SK-MEL-5 (cell line): ENCODE data around the gene BIRC5. TPM values are rescaled to one million over a fixed set of nuclear protein-coding genes. Genes with fewer than 3 reads are reported as not detected.

ENCODE experiments used
- DNase-seq: peaks from one replicate; pipeline ENCODE4 v3.0.0-alpha.2; 2016; ENCODE audit warnings: low read depth, low spot score
- in situ Hi-C: cut with HindIII; loops from 2 replicates; pipeline ENCODE4 v1.10.0; 2016; ENCODE audit warnings: low sequenced_read_pairs, high pct_unique_total_duplicates, low pct_unique_long_range_greater_than_20kb
- total RNA-seq: library from RNA; depleted of rRNA; stranded (reverse); fragments of >200 nt; shearing (Covaris generic); gene quantifications from 2 replicates; pipeline ENCODE4 v1.2.3, GENCODE V29; 2014

Gene BIRC5
- total RNA-seq, 1 experiment from 2014 or later = 167 TPM

DNA sequence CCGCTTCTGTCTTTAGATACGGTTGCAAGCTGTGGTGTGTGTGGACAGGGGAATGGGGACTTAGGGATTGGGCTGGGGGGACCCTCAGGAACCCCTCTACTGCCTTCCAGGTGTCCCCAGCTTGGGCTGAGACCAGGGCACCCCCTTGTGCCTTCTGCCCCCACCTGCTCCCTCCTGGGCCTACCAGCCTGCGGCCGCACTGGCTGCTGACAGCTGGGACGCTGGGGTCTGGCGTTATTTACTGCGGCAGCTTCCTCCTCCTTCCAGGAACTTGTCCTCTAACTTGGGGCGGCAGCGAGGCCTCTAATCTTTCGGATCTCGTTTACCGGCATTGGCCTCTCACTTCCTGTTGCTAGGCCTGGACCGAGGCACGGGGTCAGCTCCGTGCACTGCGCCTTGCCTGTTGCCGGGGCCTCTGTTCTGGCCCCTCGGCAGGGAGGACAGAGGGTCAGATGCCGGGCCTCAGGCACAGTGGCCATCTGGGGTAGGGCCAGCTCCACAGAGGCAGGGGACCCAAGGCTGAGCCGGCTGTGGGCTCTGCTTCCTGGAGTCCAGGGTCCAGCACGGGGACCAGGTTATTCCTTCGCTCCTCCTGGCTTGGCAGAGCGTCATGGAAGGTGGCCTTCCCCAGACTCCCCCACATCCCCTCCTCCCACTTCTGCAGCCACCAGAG lies 49.1 kb downstream of the BIRC5 start:
- in situ Hi-C loops = no loop called here
- DNase-seq = no peak

DNA sequence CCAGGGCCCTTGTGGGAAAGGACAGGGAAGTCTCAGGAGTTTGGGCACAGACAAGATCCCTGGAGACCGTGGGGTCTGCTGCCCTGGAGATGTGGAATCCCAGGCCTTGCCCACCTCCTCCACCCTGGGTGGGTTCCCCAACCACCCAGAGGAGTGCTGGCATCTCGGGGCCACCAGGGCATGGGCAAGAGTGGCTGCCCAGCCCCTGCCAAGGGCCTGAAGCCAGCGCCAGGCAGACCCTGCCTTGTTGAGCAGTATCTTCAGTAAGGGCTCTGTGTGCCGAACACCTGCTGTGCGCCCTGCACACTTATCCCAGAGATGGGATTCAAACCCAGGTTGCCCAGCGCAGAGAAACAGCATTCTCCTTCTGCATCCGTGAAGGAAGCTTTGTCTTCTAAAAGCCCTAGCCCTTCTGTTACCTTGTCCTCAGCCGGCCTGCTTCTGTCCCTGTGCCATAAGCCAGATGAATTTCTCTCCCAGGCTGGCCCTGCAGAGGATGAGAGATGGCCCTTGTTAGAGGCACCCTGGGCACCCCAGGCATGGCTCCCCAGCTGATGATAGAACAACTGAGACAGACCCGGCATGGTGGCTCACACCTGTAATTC lies 49.8 kb downstream of the BIRC5 start:
- in situ Hi-C loops = no loop called here

GRCh38 chr17:78264590-78264989 lies 50.5 kb downstream of the BIRC5 start:
- no peak for DNase-seq
- in situ Hi-C loops = no loop called here

More for the DNA sequence above, 49.8 kb downstream of the BIRC5 start:
- DNase-seq = no peak

DNA sequence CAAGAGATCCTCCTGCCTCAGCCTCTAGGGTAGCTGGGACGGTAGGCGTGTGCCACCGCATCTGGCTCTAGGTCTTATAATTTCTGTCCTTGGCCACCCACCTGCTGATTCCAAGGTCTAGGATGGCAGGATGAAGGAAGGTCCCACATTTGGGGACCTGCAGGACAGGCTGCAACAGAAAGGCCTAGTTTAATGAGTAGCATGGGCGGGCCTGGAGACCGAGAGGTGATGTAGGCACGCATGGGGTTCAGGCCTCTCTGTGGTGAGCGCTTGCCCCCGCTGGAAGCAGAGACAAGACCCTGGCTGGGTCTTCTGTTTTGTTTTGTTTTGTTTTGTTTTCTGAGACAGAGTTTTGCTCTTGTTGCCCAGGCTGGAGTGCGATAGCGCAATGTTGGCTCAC lies 51.1 kb downstream of the BIRC5 start:
- in situ Hi-C loops = no loop called here

GRCh38 chr17:78266231-78266631 lies 52.2 kb downstream of the BIRC5 start:
- no peak for DNase-seq
- in situ Hi-C loops = no loop called here

More for the DNA sequence above, 51.1 kb downstream of the BIRC5 start:
- no peak for DNase-seq

DNA sequence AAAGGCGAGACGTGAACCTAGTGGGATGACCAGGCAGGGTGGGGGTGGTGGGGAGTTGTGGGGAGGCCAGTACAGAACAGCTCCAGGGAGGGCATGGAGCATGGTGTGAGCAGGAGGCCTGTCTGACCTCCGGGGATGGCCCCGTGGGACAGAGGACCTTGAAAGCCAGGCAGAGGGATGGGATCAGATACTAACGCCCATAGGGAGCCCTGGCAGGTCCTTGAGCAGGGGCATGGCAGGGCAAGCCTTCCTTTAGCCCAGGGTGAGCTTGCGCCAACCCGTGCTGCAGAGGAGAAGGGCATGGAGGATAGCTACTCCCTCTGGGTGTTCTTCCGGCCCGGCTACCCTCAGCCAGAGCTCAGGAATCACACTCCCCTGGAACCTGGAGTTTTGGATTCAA lies 52.7 kb downstream of the BIRC5 start:
- in situ Hi-C loops = no loop called here
- no peak for DNase-seq

GRCh38 chr17:78267253-78268073 lies 53.4 kb downstream of the BIRC5 start:
- no peak for DNase-seq
- in situ Hi-C loops = no loop called here

DNA sequence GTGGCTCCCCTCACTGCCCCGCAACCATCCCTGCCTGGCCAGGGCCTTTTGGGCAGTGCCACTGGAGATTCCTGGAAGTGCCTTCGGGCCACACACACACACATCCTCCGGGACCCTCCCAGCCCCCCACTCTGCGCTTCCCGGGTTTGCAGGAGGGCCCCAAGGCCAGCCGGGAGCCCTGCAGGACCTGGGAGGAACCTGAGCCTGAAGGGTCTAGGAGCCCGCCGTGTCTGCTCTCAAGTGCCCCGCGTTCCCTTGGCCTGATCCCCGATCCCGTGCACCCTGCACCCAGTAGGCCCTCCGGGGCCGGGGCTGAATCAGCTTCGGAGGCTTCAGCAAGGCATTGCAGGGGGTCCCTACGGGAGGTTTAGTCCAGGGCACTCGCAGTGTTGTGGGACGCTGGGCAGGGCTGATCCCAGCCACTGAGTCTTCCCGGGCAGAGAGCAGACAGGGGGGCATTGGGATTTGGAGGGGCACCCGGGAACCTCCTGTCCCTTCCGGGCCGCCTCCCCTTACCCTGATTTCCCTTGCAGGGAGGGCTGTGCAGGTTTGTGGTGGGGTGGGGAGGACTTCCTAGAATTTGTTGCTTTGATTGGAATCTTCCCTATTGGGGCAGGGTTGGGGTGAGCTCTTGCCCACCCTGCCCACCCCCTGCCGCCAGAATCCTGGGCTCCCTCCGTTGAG lies 54.3 kb downstream of the BIRC5 start:
- no peak for DNase-seq
- in situ Hi-C loops = no loop called here

DNA sequence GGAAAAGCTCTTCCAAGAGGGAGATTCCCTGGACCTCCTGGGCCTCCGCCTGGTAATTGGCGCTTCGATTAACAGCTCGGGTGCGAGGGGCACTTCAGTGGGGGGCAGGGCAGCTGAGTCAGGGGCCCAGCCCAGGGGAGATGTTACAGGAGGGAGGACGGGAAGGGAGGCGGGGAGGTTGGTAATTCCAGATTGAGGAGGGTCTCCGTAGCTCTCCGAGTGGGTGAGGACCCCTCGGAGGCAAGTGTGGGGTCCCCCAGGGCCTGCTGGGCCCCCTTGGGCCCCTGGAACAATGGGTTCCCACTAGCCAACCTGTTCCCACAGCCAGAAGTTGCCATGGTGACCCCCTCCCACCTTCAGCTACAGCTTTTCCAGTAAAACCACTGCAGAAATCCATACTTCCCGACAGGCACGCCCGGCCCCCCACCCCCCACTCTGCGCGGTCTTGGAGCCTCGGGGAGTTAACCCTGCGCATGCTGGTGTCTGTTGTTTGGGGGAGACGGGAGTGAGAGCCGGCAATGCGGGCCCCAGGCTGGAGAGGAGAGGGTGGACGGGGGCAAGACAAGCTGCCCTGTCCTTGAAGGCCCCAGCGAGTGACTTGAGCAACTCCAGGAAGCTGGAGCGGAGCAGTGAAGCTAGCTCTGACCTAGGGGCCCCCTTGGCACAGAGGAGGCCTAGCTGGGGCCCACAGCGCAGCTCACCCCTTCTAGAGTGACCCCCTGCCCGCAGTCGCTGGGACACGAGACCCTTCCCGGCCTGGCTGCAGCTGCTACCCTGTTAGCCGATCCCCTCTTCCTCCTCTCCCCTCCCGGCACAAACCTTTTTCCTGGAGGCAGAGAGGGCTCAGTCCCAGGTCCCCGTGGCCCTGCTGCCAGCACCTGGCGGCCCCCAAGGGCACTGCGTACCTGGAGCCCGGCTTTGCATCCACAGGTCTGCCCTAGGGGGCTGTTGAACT lies 55.2 kb downstream of the BIRC5 start:
- no peak for DNase-seq
- in situ Hi-C loops = no loop called here

- in situ Hi-C loops = no loop called here
These were observed 55.9 kb downstream of the BIRC5 start for GRCh38 chr17:78269955-78270381.

GRCh38 chr17:78271419-78272170 lies 57.5 kb downstream of the BIRC5 start:
- no peak for DNase-seq
- in situ Hi-C loops = no loop called here

More at GRCh38 chr17:78269955-78270381, 55.9 kb downstream of the BIRC5 start:
- DNase-seq = no peak

DNA sequence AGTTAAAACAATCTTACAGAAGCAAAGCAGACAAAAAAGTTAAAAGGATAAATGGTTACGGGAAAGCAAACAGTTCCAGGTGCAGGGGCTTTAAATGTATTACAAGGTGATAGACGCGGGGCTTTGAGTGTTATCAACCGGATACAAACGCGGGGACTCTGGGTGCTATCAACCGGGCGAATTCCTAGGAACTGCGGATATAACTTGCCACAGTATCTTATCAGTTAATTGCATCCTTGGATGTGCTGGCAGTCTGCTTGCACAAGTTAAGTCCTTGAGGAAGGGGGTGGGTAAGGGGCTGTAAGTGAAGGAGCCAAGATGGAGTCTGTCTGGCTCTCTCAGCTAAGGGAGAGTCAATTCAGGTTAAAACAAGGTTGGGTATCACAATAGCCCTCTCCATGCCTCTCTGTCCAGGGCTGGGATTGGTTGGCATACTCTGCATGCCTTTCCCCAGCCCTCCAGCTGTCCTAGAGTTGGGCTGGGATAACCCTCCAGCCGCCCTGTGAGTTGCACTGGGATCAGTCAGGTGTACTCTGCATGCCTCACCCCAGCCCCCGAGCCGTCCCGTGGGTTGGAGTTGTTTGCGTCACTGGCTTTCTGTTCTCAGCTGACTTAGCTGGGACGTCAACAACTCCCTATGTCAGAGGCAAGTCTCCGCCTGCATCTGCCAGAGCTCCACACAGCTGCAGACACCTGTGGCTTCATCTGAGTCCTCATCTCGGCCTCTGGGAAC lies 58.3 kb downstream of the BIRC5 start:
- DNase-seq = peak; percentile 98
- in situ Hi-C loops = no loop called here

DNA sequence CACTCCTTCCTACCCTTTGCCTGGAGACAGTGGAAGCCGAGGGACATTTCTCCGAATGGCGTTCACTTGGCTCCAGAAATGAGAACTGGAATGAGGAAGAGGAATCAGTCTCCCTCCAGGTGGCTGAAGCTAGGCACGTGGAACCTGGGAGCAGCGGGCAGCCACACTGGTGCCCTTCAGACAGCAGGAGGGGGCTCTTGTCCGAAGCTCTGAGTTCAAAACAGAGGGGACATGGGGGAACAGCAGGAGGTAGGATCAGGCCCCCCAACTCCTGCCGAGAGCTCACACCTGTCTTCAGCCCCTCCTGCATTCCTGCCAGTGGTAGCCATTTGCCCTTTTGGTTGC lies 58.8 kb downstream of the BIRC5 start:
- no peak for DNase-seq
- in situ Hi-C loops = no loop called here

- in situ Hi-C loops = no loop called here
- DNase-seq = no peak
These were observed 59.8 kb downstream of the BIRC5 start for GRCh38 chr17:78273813-78274212.
